Liver (tissue), 9 donors: ENCODE data around the gene GAS2L1. TPM values are rescaled to one million over a fixed set of nuclear protein-coding genes. Genes with fewer than 3 reads are reported as not detected.

Experiments
- DNase-seq: peaks from one replicate; pipeline ENCODE4 v3.0.0-alpha.2; 2017; ENCODE audit warnings: low spot score
- H3K27ac ChIP-seq, 2 donors: one replicate each; pipeline ENCODE4 v1.7.0; 2013; ENCODE audit warnings: inconsistent platforms in 2 of 2, low read length in 2 of 2, control low read depth in 1 of 2, low read depth in 1 of 2, mild to moderate bottlenecking in 1 of 2
- H3K27me3 ChIP-seq, 4 donors: one replicate each; pipeline versions ENCODE4 v1.6.1 to v1.7.0; 2013; ENCODE audit warnings: low read length in 3 of 4, inconsistent platforms in 1 of 4, mild to moderate bottlenecking in 1 of 4, moderate library complexity in 1 of 4; ENCODE audit not compliant: control insufficient read depth in 4 of 4, insufficient read depth in 4 of 4
- H3K36me3 ChIP-seq, 4 donors: one replicate each; pipeline versions ENCODE4 v1.6.1 to v1.7.0; 2013; ENCODE audit warnings: low read length in 3 of 4, mild to moderate bottlenecking in 3 of 4, low read depth in 1 of 4, moderate library complexity in 1 of 4; ENCODE audit not compliant: control insufficient read depth in 4 of 4, insufficient read depth in 3 of 4
- H3K4me1 ChIP-seq, 4 donors: one replicate each; pipeline versions ENCODE4 v1.6.1 to v1.7.0; 2013; ENCODE audit warnings: low read length in 3 of 4, mild to moderate bottlenecking in 3 of 4, moderate library complexity in 1 of 4; ENCODE audit not compliant: control insufficient read depth in 4 of 4, insufficient read depth in 4 of 4
- H3K4me3 ChIP-seq, 3 donors: one replicate each; pipeline versions ENCODE4 v1.6.1 to v1.7.0; 2013; ENCODE audit warnings: low read length in 3 of 3, control low read depth in 1 of 3, low read depth in 1 of 3, mild to moderate bottlenecking in 1 of 3
- H3K9ac ChIP-seq, 2 donors: one replicate each; pipeline ENCODE4 v1.7.0; 2013; ENCODE audit warnings: low read length in 2 of 2, mild to moderate bottlenecking in 2 of 2, moderate library complexity in 2 of 2, control low read depth in 1 of 2, low read depth in 1 of 2
- H3K9me3 ChIP-seq, 4 donors: one replicate each; pipeline versions ENCODE4 v1.6.1 to v1.7.0; 2013; ENCODE audit warnings: low read length in 3 of 4; ENCODE audit not compliant: control insufficient read depth in 4 of 4
- CTCF ChIP-seq: fragments of 150-350 bp; IDR thresholded peaks from 2 replicates; pipeline ENCODE4 v1.5.1; 2017; ENCODE audit warnings: improper control_type of control experiment, low read depth, low read length; ENCODE audit not compliant: missing input control
- EGR1 ChIP-seq, 2 donors: IDR thresholded peaks; 2 replicates each; pipeline ENCODE4 v1.6.1; 2016 to 2018; ENCODE audit warnings: antibody characterized with exemption in 2 of 2, low read depth in 2 of 2
- FOXA1 ChIP-seq: IDR thresholded peaks from 2 replicates; pipeline ENCODE4 v1.6.1; 2016; ENCODE audit warnings: antibody characterized with exemption
- FOXA2 ChIP-seq: IDR thresholded peaks from 2 replicates; pipeline ENCODE4 v1.6.1; 2016; ENCODE audit warnings: antibody characterized with exemption
- GABPA ChIP-seq, 2 donors: IDR thresholded peaks in 1 of 2; conservative IDR thresholded peaks in 1 of 2; 2 replicates each; pipeline ENCODE4 v1.6.1; 2016; ENCODE audit warnings: antibody characterized with exemption in 2 of 2, mild to moderate bottlenecking in 1 of 2, moderate library complexity in 1 of 2
- HNF4A ChIP-seq, 2 donors: conservative IDR thresholded peaks; 2 replicates each; pipeline ENCODE4 v1.6.1; 2016; ENCODE audit warnings: antibody characterized with exemption in 2 of 2, mild to moderate bottlenecking in 2 of 2
- HNF4G ChIP-seq: IDR thresholded peaks from 2 replicates; pipeline ENCODE4 v1.6.1; 2016; ENCODE audit warnings: antibody characterized with exemption
- JUND ChIP-seq, 2 donors: IDR thresholded peaks; 2 replicates each; pipeline ENCODE4 v1.6.1; 2016; ENCODE audit warnings: antibody characterized with exemption in 2 of 2
- MAX ChIP-seq: IDR thresholded peaks from 2 replicates; pipeline ENCODE4 v1.6.1; 2016; ENCODE audit warnings: antibody characterized with exemption
- NR2F2 ChIP-seq: IDR thresholded peaks from 2 replicates; pipeline ENCODE4 v1.6.1; 2016; ENCODE audit warnings: antibody characterized with exemption
- RAD21 ChIP-seq, 2 donors: IDR thresholded peaks; 2 replicates each; pipeline ENCODE4 v1.6.1; 2016; ENCODE audit warnings: antibody characterized with exemption in 2 of 2, mild to moderate bottlenecking in 2 of 2
- REST ChIP-seq: IDR thresholded peaks from 2 replicates; pipeline ENCODE4 v1.6.1; 2016; ENCODE audit warnings: antibody characterized with exemption, mild to moderate bottlenecking
- RXRA ChIP-seq, 2 donors: IDR thresholded peaks; 2 replicates each; pipeline ENCODE4 v1.6.1; 2017 to 2018; ENCODE audit warnings: antibody characterized with exemption in 2 of 2, mild to moderate bottlenecking in 1 of 2
- SP1 ChIP-seq: IDR thresholded peaks from 2 replicates; pipeline ENCODE4 v1.6.1; 2018; ENCODE audit warnings: antibody characterized with exemption, mild to moderate bottlenecking
- TAF1 ChIP-seq: conservative IDR thresholded peaks from 2 replicates; pipeline ENCODE4 v1.6.1; 2016; ENCODE audit warnings: antibody characterized with exemption, mild to moderate bottlenecking
- YY1 ChIP-seq: IDR thresholded peaks from 2 replicates; pipeline ENCODE4 v1.6.1; 2016; ENCODE audit warnings: antibody characterized with exemption, mild to moderate bottlenecking
- WGBS: extraction: QIAGEN DNeasy Blood & Tissue Kit; methylation state at CpG from one replicate; pipeline ENCODE4 v1.1.7; 2013; 5-methylcytosine and 5-hydroxymethylcytosine counted together
- polyA plus RNA-seq, 2 donors: library from polyadenylated mRNA; stranded (reverse) in 1 of 2; unstranded in 1 of 2; fragments of 200-250 nt in 1 of 2; fragments of >200 nt in 1 of 2; fragmentation: Nextera tagmentation in 1 of 2; extraction: Ambion mirVana in 1 of 2; gene quantifications; one replicate each; pipeline versions ENCODE4 v1.2.1 to v1.2.3, GENCODE V29; 2013 to 2015
- total RNA-seq, 2 donors: library from RNA; depleted of rRNA; stranded (reverse); fragments of >200 nt; gene quantifications; one replicate each; pipeline ENCODE4 v1.2.3, GENCODE V29; 2014
- TF ChIP-seq, protein P1 (sequence below): IDR thresholded peaks from 2 replicates; pipeline ENCODE4 v1.6.1; 2016; ENCODE audit warnings: antibody characterized with exemption
- TF ChIP-seq, protein P2 (sequence below): IDR thresholded peaks from 2 replicates; pipeline ENCODE4 v1.6.1; 2016; ENCODE audit warnings: antibody characterized with exemption
- donor health status: healthy.
- donor health status: healthy.
- donor health status: healthy.
- donor health status: healthy.
- donor health status: healthy.

The GAS2L1 gene
- total and polyA plus RNA-seq, 4 donors = 4.0 to 11.4 (median 8.9) TPM

- peaks cover 5 to 48% (median 10%) of the 10 kb centered on the region in 4 donors for H3K36me3 ChIP-seq
- H3K27me3 ChIP-seq = no peaks in the 10 kb centered on the region
- H3K4me3 ChIP-seq = no peak overlapping the region
- DNase-seq = no peak
- peaks cover 0 to 6% (median 0%) of the 10 kb centered on the region in 4 donors for H3K4me1 ChIP-seq
- no peaks in the 10 kb centered on the region for H3K9me3 ChIP-seq
- no peak overlapping the region for H3K9ac ChIP-seq
- 96% methylated on average over 34 of the region's 34 CpGs for WGBS
- H3K27ac ChIP-seq = no peak overlapping the region
- TF ChIP-seq, protein P1, sequence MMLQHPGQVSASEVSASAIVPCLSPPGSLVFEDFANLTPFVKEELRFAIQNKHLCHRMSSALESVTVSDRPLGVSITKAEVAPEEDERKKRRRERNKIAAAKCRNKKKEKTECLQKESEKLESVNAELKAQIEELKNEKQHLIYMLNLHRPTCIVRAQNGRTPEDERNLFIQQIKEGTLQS = no peak
Observed at GRCh38 chr22:29328566-29329500, 22.4 kb downstream of the GAS2L1 start.

GRCh38 chr22:29329581-29329980, 23.1 kb downstream of the GAS2L1 start:
- H3K4me1 ChIP-seq = peaks cover 0 to 8% (median 2%) of the 10 kb centered on the region in 4 donors
- no peak overlapping the region for H3K27ac ChIP-seq
- no peaks in the 10 kb centered on the region for H3K27me3 ChIP-seq
- WGBS = 97% methylated on average over 11 of the region's 11 CpGs
- no peak for DNase-seq
- no peak overlapping the region for H3K4me3 ChIP-seq
- TF ChIP-seq NR2F2 (no peak), MAX (no peak), RAD21 (IDR thresholded peaks at IDR 0.05) (no peak), CTCF (no peak), RXRA (IDR thresholded peaks at IDR 0.05) (no peak), FOXA2 (no peak), HNF4G (no peak), FOXA1 (no peak), TAF1 (no peak), REST (no peak), HNF4A (conservative IDR thresholded peaks at IDR 0.05) (no peak), JUND (IDR thresholded peaks at IDR 0.05) (no peak), GABPA (IDR thresholded peaks at IDR 0.05 in 1 of 2, conservative IDR thresholded peaks at IDR 0.05 in 1 of 2) (no peak), EGR1 (IDR thresholded peaks at IDR 0.05; ENCODE audit: low read depth in 2 of 2) (no peak), SP1 (no peak), YY1 (no peak)
- TF ChIP-seq, protein P1 = no peak
- TF ChIP-seq, protein P2, sequence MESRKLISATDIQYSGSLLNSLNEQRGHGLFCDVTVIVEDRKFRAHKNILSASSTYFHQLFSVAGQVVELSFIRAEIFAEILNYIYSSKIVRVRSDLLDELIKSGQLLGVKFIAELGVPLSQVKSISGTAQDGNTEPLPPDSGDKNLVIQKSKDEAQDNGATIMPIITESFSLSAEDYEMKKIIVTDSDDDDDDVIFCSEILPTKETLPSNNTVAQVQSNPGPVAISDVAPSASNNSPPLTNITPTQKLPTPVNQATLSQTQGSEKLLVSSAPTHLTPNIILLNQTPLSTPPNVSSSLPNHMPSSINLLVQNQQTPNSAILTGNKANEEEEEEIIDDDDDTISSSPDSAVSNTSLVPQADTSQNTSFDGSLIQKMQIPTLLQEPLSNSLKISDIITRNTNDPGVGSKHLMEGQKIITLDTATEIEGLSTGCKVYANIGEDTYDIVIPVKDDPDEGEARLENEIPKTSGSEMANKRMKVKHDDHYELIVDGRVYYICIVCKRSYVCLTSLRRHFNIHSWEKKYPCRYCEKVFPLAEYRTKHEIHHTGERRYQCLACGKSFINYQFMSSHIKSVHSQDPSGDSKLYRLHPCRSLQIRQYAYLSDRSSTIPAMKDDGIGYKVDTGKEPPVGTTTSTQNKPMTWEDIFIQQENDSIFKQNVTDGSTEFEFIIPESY = no peak
- peaks cover 5 to 50% (median 10%) of the 10 kb centered on the region in 4 donors for H3K36me3 ChIP-seq
- H3K9ac ChIP-seq = no peak overlapping the region
- H3K9me3 ChIP-seq = no peaks in the 10 kb centered on the region
